Prostate gland (tissue), 2 donors: ENCODE measurements around the gene APOL3.

Source experiments
- CTCF ChIP-seq, 4 experiments: fragments of 200-600 bp in 2 of 4; fragments of 450-650 bp in 2 of 4; sonication (generic) in 2 of 4; IDR thresholded peaks; 1 replicate in 3 of 4; 2 replicates in 1 of 4; pipeline ENCODE4 v1.5.1; 2016 to 2019; ENCODE audit warnings: antibody characterized with exemption in 4 of 4, mild to moderate bottlenecking in 2 of 4, moderate library complexity in 2 of 4
- POLR2A ChIP-seq: fragments of 450-650 bp; IDR thresholded peaks from one replicate; pipeline ENCODE4 v1.6.1; 2016; ENCODE audit warnings: antibody characterized with exemption, mild to moderate bottlenecking
- POLR2AphosphoS5 ChIP-seq: sonication (generic); formaldehyde crosslinking; IDR thresholded peaks from one replicate; pipeline ENCODE4 v1.6.1; 2017; ENCODE audit warnings: antibody characterized with exemption

- TF ChIP-seq POLR2AphosphoS5 (no peak), CTCF (IDR thresholded peaks at IDR 0.05) (no peak), POLR2A (no peak)
These were observed 8.5 kb downstream of the APOL3 start for GRCh38 chr22:36152088-36152487.
